Measurements from ENCODE around the gene ACAP1. TPM values are rescaled to one million over a fixed set of nuclear protein-coding genes. Genes with fewer than 3 reads are reported as not detected.

The ACAP1 gene
- total RNA-seq, 2 donors from 2014 or later, result 0.99 to 2.1 TPM

DNA sequence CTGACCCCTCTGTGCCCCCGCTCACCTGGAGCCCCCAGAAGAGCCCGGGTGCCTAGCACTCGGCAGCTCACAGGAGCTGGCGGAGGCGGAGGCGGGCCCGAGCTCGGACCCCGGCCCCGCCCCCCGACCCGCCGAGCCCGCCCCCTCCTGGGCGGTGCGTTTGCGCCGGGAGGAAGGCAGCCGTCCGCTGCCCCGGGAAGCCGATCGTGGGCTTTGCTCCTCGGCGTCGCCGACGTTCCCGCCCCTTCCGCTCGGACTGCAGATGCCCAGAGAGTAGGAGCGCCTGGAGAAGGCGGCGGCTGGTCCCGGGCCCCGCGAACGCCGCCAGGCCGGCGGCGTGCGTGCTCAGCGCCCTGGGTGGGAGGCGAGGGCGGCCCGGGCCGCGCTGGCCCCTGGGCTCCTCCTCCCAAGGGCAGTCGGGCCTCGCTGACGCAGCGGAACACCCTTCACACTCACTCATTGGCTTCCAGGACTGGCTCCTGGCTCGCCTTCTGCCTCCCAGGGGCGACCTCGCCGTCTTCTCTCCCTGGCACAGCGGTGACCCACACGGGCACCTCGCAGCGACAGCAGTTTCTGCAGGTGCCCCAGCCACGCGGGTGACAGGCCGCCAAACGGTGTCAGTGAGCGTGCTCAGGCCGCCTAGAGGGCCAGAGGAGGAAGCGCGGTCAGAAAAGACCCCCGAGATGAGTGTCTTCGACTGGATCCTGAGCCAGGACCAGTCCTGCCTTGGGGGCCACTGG is 58.3 kb downstream of the ACAP1 start, which contains the start of gene PLSCR3:
Gene PLSCR3, minus strand, starts transcription at position 74 of the 740 bp plus-strand sequence. CDS start 415 bp downstream, outside the sequence.
- intact Hi-C loops (cut with DNase I), result no loop called here
- WGBS, 2 donors, result 0 to 2% methylated on average over 11 to 52 of the region's 71 CpGs
- ATAC-seq (peak; percentile 91), DNase-seq (peak; percentile 87 to 90 (median 88))
- TF ChIP-seq, protein P1, sequence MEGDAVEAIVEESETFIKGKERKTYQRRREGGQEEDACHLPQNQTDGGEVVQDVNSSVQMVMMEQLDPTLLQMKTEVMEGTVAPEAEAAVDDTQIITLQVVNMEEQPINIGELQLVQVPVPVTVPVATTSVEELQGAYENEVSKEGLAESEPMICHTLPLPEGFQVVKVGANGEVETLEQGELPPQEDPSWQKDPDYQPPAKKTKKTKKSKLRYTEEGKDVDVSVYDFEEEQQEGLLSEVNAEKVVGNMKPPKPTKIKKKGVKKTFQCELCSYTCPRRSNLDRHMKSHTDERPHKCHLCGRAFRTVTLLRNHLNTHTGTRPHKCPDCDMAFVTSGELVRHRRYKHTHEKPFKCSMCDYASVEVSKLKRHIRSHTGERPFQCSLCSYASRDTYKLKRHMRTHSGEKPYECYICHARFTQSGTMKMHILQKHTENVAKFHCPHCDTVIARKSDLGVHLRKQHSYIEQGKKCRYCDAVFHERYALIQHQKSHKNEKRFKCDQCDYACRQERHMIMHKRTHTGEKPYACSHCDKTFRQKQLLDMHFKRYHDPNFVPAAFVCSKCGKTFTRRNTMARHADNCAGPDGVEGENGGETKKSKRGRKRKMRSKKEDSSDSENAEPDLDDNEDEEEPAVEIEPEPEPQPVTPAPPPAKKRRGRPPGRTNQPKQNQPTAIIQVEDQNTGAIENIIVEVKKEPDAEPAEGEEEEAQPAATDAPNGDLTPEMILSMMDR (IDR thresholded peaks at IDR 0.05), result peak in 4 of 7 experiments; percentile 28 to 56 (median 44)
- TF ChIP-seq POLR2A (IDR thresholded peaks at IDR 0.05), result peak; percentile 72 to 85 (median 80)
- Histone ChIP-seq H3K27me3 (no peaks in the 10 kb centered on the region), H3K9me3 (no peaks in the 10 kb centered on the region), H3K27ac (peak within 1 kb of the TSS; percentile 83 to 97 (median 95)), H3K4me3 (peak within 1 kb of the TSS in 1 of 2 donors; percentile 69), H3K4me1 (peaks cover 20% of the 10 kb centered on the region), H3K36me3 (replicated peaks in 1 of 2; ENCODE audit: insufficient read depth in 1 of 2, low read depth in 2 of 2) (no peaks in the 10 kb centered on the region)

DNA sequence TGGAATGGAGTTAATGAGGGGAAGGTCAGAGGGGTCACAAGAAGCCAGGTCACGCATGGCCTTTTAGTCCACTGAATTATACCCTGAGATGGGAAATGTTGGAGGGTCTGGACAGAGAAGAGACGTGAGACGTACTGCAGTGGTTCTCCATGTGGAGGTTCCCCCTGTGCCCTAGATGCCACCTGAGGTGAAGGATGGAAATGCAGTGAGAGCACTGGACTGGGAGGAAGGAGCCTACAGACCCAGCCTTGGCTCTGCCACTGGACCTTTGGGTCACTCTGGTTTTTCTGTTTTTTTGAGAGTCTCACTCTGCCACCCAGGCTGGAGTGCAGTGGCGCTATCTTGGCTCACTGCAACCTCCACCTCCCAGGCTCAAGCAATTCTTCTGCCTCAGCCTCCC is 59.8 kb downstream of the ACAP1 start:
- no peaks in the 10 kb centered on the region for H3K27me3 ChIP-seq
- H3K4me1 ChIP-seq, result peaks cover 20% of the 10 kb centered on the region
- no peak overlapping the region for H3K27ac ChIP-seq
- DNase-seq (no peak), ATAC-seq (no peak)
- H3K4me3 ChIP-seq, result no peak overlapping the region
- no peak for TF ChIP-seq POLR2A (IDR thresholded peaks at IDR 0.05)
- TF ChIP-seq, protein P1 (IDR thresholded peaks at IDR 0.05), result no peak
- intact Hi-C loops (cut with DNase I), result no loop called here
- 81 to 98% methylated on average over 4 of the region's 4 CpGs for WGBS, 2 donors
- H3K36me3 ChIP-seq (replicated peaks in 1 of 2; ENCODE audit: insufficient read depth in 1 of 2, low read depth in 2 of 2), result no peaks in the 10 kb centered on the region
- H3K9me3 ChIP-seq, result no peaks in the 10 kb centered on the region

DNA sequence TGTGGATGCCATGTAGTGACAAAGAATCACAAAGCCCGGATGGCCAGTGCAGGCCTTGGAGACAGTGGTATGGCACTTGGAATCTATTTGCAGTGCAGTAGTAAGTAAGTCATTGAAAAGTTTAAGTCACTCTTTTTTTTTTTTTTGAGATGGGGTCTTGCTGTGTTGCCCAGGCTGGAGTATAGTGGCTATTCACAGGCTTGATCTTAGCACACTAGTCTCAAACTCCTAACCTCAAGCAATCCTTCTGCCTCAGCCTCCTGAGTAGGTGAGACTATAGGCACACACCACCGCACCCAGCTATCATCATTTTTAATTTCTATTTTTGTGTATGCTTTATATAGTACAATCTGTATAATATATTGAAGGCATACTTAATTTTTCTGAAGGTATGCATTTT is 62.3 kb downstream of the ACAP1 start:
- DNase-seq (no peak), ATAC-seq (no peak)
- no peaks in the 10 kb centered on the region for H3K36me3 ChIP-seq (replicated peaks in 1 of 2; ENCODE audit: insufficient read depth in 1 of 2, low read depth in 2 of 2)
- H3K4me1 ChIP-seq, result peaks cover 33% of the 10 kb centered on the region
- TF ChIP-seq, protein P1 (IDR thresholded peaks at IDR 0.05), result no peak
- H3K27me3 ChIP-seq, result no peaks in the 10 kb centered on the region
- intact Hi-C loops (cut with DNase I), result no loop called here
- no peak overlapping the region for H3K4me3 ChIP-seq
- H3K9me3 ChIP-seq, result no peaks in the 10 kb centered on the region
- 72 to 77% methylated on average over 2 of the region's 2 CpGs for WGBS, 2 donors
- H3K27ac ChIP-seq, result no peak overlapping the region

Small RNA genes lying within 50 kb of the gene (small RNA-seq; reads per million reads assigned to genes)
- not detected for gene AC026954.2

Other genes starting within 250 kb of the ACAP1 start
- not detected for gene ASGR2, start 221.7 kb upstream of the ACAP1 start, total RNA-seq
- 1 to 10 TPM in 1 of 2 donors, not detected in 1; 4.6 TPM for gene ASGR1, start 157.2 kb upstream of the ACAP1 start, total RNA-seq
- gene DLG4, start 116.7 kb upstream of the ACAP1 start, total RNA-seq, result 1 to 10 TPM; 3.6 to 9.3 TPM
- 1,000 to 10,000 TPM in 1 of 2 donors, 100 to 1,000 TPM in 1; 887 to 1,901 TPM for gene ACADVL, start 116.6 kb upstream of the ACAP1 start, total RNA-seq
- gene DVL2, start 102.0 kb upstream of the ACAP1 start, total RNA-seq, result 10 to 100 TPM; 19.5 to 41.5 TPM
- gene PHF23, start 97.1 kb upstream of the ACAP1 start, total RNA-seq, result 10 to 100 TPM; 11.9 to 15.8 TPM
- 100 to 1,000 TPM; 145 to 482 TPM for gene GABARAP, start 94.1 kb upstream of the ACAP1 start, total RNA-seq
- gene CTDNEP1, start 84.8 kb upstream of the ACAP1 start, total RNA-seq, result 10 to 100 TPM; 33.5 to 44.8 TPM
- 10 to 100 TPM; 10.2 to 16.3 TPM for gene ELP5, start 84.3 kb upstream of the ACAP1 start, total RNA-seq
- 10 to 100 TPM; 72.9 to 92.3 TPM for gene CLDN7, start 74.1 kb upstream of the ACAP1 start, total RNA-seq
- 10 to 100 TPM in 1 of 2 donors, 1 to 10 TPM in 1; 1.3 to 10.5 TPM for gene SLC2A4, start 54.8 kb upstream of the ACAP1 start, total RNA-seq
- gene YBX2, start 41.9 kb upstream of the ACAP1 start, total RNA-seq, result 1 to 10 TPM in 1 of 2 donors, under 1 TPM in 1; 0.26 to 1.3 TPM
- 100 to 1,000 TPM in 1 of 2 donors, 10 to 100 TPM in 1; 97.0 to 134 TPM for gene EIF5A, start 28.9 kb upstream of the ACAP1 start, total RNA-seq
- gene GPS2, start 21.2 kb upstream of the ACAP1 start, total RNA-seq, result 10 to 100 TPM; 71.9 to 75.8 TPM
- 10 to 100 TPM; 28.8 to 41.2 TPM for gene NEURL4, start 7.2 kb upstream of the ACAP1 start, total RNA-seq
- gene KCTD11, start 15.6 kb downstream of the ACAP1 start, total RNA-seq, result 1 to 10 TPM; 2.6 to 5.6 TPM
- not detected for gene TMEM95, start 18.6 kb downstream of the ACAP1 start, total RNA-seq
- 10 to 100 TPM; 12.7 to 15.8 TPM for gene TNK1, start 44.6 kb downstream of the ACAP1 start, total RNA-seq
- gene PLSCR3, start 58.0 kb downstream of the ACAP1 start, total RNA-seq, result 10 to 100 TPM; 13.2 to 15.8 TPM
- 10 to 100 TPM; 14.5 to 21.8 TPM for gene TMEM256, start 67.6 kb downstream of the ACAP1 start, total RNA-seq
- gene NLGN2, start 71.3 kb downstream of the ACAP1 start, total RNA-seq, result 1 to 10 TPM; 5.2 to 6.3 TPM
- gene SPEM1, start 83.8 kb downstream of the ACAP1 start, total RNA-seq, result not detected
- not detected for gene SPEM2, start 89.1 kb downstream of the ACAP1 start, total RNA-seq
- not detected for gene SPEM3, start 92.3 kb downstream of the ACAP1 start, total RNA-seq
- gene TMEM102, start 98.9 kb downstream of the ACAP1 start, total RNA-seq, result 1 to 10 TPM; 3.6 to 9.6 TPM
- gene FGF11, start 103.0 kb downstream of the ACAP1 start, total RNA-seq, result 1 to 10 TPM in 1 of 2 donors, not detected in 1; 2.1 TPM
- gene CHRNB1, start 108.5 kb downstream of the ACAP1 start, total RNA-seq, result 1 to 10 TPM; 2.6 to 8.8 TPM
- 10 to 100 TPM; 30.9 to 38.2 TPM for gene ZBTB4, start 143.1 kb downstream of the ACAP1 start, total RNA-seq
- not detected for gene SLC35G6, start 144.9 kb downstream of the ACAP1 start, total RNA-seq
- gene POLR2A, start 147.8 kb downstream of the ACAP1 start, total RNA-seq, result 100 to 1,000 TPM in 1 of 2 donors, 10 to 100 TPM in 1; 36.3 to 124 TPM
- gene TNFSF12, start 212.5 kb downstream of the ACAP1 start, total RNA-seq, result 10 to 100 TPM; 32.2 to 48.8 TPM
- 10 to 100 TPM; 11.9 to 18.8 TPM for gene TNFSF13, start 222.2 kb downstream of the ACAP1 start, total RNA-seq
- 10 to 100 TPM; 25.7 to 28.0 TPM for gene SENP3, start 225.4 kb downstream of the ACAP1 start, total RNA-seq
- 10 to 100 TPM in 1 of 2 donors, 1 to 10 TPM in 1; 4.3 to 14.8 TPM for gene CD68, start 243.1 kb downstream of the ACAP1 start, total RNA-seq
- gene MPDU1, start 247.3 kb downstream of the ACAP1 start, total RNA-seq, result 10 to 100 TPM; 27.0 to 37.6 TPM

Measured in body of pancreas (tissue), 4 donors.